HCT116 (cell line): ENCODE data around the gene SLC37A3. TPM values are rescaled to one million over a fixed set of nuclear protein-coding genes. Genes with fewer than 3 reads are reported as not detected.

Experiments
- ATAC-seq: fragments of 200-7000 bp; cut with Tn5 transposase; 2 replicates; pipeline ENCODE4 v1.9.1; 2020; ENCODE audit warnings: mild to moderate bottlenecking, moderate library complexity
- BruUV-seq: library from RNA; stranded (reverse); fragments of 400-500 nt; replicated peaks from 2 replicates; lab custom pipeline; 2021; lab: Mats Ljungman, UMichigan
- CTCF ChIA-PET: fragments of 300-600 bp; sonication (Branson Sonifier 250); formaldehyde crosslinking; loops from one replicate; lab custom pipeline; 2021; ENCODE audit warnings: antibody characterized with exemption; lab: Charles Lee
- POLR2A ChIA-PET: fragments of 300-600, 350-600 bp; sonication (Branson Sonifier 250); formaldehyde crosslinking; loops from one replicate; lab custom pipeline; 2021; ENCODE audit warnings: antibody characterized with exemption; lab: Charles Lee
- RAD21 ChIA-PET, 2 experiments: fragments of 300-600 bp; sonication (Branson Sonifier 250); formaldehyde crosslinking; loops; one replicate each; lab custom pipeline; 2023; ENCODE audit warnings: low total read pairs in 2 of 2; ENCODE audit not compliant: uncharacterized antibody in 2 of 2, unreplicated experiment in 2 of 2, low non-redundant PET in 1 of 2; lab: Charles Lee
- DNase-seq: peaks from one replicate; pipeline ENCODE4 v3.0.0-alpha.2; 2010; ENCODE audit warnings: low read depth, low spot score
- H2AFZ ChIP-seq: fragments of 200-600 bp; shearing (Covaris generic), sonication (generic); 2 replicates; pipeline ENCODE4 v1.6.1; 2017; ENCODE audit warnings: low read depth, mixed run types, mixed read lengths, antibody characterized with exemption, low read length; ENCODE audit not compliant: poor library complexity, severe bottlenecking
- H3K27ac ChIP-seq: 2 replicates; pipeline ENCODE4 v1.5.1; 2012; ENCODE audit warnings: low read depth, low read length
- H3K27me3 ChIP-seq: fragments of 200-600 bp; sonication (generic); 2 replicates; pipeline ENCODE4 v1.6.1; 2016; ENCODE audit warnings: mixed run types, low read length, mixed read lengths; ENCODE audit not compliant: insufficient read depth
- H3K36me3 ChIP-seq, 2 experiments: fragments of 200-500 bp in 1 of 2; fragments of 200-600 bp in 1 of 2; sonication (Bioruptor generic) in 1 of 2; sonication (generic) in 1 of 2; 2 replicates each; pipeline versions ENCODE4 v1.5.1 to v1.6.1; 2014 to 2016; ENCODE audit warnings: low read length in 2 of 2, inconsistent platforms in 1 of 2, mixed read lengths in 1 of 2, mixed run types in 1 of 2; ENCODE audit not compliant: insufficient read depth in 2 of 2, control insufficient read depth in 1 of 2
- H3K4me1 ChIP-seq, 2 experiments: fragments of 200-600 bp in 1 of 2; sonication (generic) in 1 of 2; 2 replicates each; pipeline versions ENCODE4 v1.5.1 to v1.6.1; 2012 to 2017; ENCODE audit warnings: low read length in 2 of 2, inconsistent platforms in 1 of 2, mild to moderate bottlenecking in 1 of 2, mixed read lengths in 1 of 2, mixed run types in 1 of 2, moderate library complexity in 1 of 2; ENCODE audit not compliant: insufficient read depth in 2 of 2, control insufficient read depth in 1 of 2
- H3K4me2 ChIP-seq: fragments of 200-600 bp; sonication (generic); 2 replicates; pipeline ENCODE4 v1.6.1; 2017; ENCODE audit warnings: mixed run types, low read length, mixed read lengths
- H3K4me3 ChIP-seq, 2 experiments: fragments of 200-600 bp in 1 of 2; sonication (generic) in 1 of 2; replicated peaks in 1 of 2; 2 replicates each; pipeline ENCODE4 v1.5.1; 2011 to 2016; ENCODE audit warnings: low read length in 2 of 2, control low read depth in 1 of 2, low read depth in 1 of 2, mild to moderate bottlenecking in 1 of 2, mixed read lengths in 1 of 2, mixed run types in 1 of 2
- H3K79me2 ChIP-seq: fragments of 200-600 bp; sonication (generic); 2 replicates; pipeline ENCODE4 v1.6.1; 2017; ENCODE audit warnings: mild to moderate bottlenecking, mixed run types, low read length, moderate library complexity, mixed read lengths; ENCODE audit not compliant: insufficient read depth
- H3K9ac ChIP-seq: fragments of 200-600 bp; sonication (generic); 2 replicates; pipeline ENCODE4 v1.6.1; 2016; ENCODE audit warnings: low read length, mixed read lengths
- H3K9me2 ChIP-seq: fragments of 200-600 bp; sonication (generic), shearing (Covaris generic); 2 replicates; pipeline ENCODE4 v1.6.1; 2017; ENCODE audit warnings: mixed run types, mild to moderate bottlenecking, moderate library complexity; ENCODE audit not compliant: insufficient read depth
- H3K9me3 ChIP-seq, 2 experiments: fragments of 200-500 bp in 1 of 2; fragments of 200-600 bp in 1 of 2; sonication (Bioruptor generic) in 1 of 2; sonication (generic) in 1 of 2; 2 replicates each; pipeline ENCODE4 v1.6.1; 2014 to 2017; ENCODE audit warnings: low read length in 2 of 2, mixed read lengths in 2 of 2, inconsistent platforms in 1 of 2, low read depth in 1 of 2, mild to moderate bottlenecking in 1 of 2, mixed run types in 1 of 2, moderate library complexity in 1 of 2; ENCODE audit not compliant: control insufficient read depth in 1 of 2, insufficient read depth in 1 of 2
- H4K20me1 ChIP-seq: fragments of 200-600 bp; sonication (generic), shearing (Covaris generic); 2 replicates; pipeline ENCODE4 v1.6.1; 2017; ENCODE audit warnings: mixed run types, mild to moderate bottlenecking, moderate library complexity; ENCODE audit not compliant: insufficient read depth
- ATF3 ChIP-seq: IDR thresholded peaks from 2 replicates; pipeline ENCODE4 v1.6.1; 2012
- CBX3 ChIP-seq: IDR thresholded peaks from 2 replicates; pipeline ENCODE4 v1.6.1; 2012; ENCODE audit warnings: low read depth
- EGR1 ChIP-seq: IDR thresholded peaks from 2 replicates; pipeline ENCODE4 v1.6.1; 2012; ENCODE audit warnings: low read depth
- EZH2 ChIP-seq: fragments of 200-600 bp; sonication (generic); IDR thresholded peaks from 2 replicates; pipeline ENCODE4 v1.6.1; 2017; ENCODE audit warnings: antibody characterized with exemption, mixed run types
- EZH2phosphoT487 ChIP-seq: fragments of 200-600 bp; IDR thresholded peaks from 2 replicates; pipeline ENCODE4 v1.6.1; 2018; ENCODE audit warnings: antibody characterized with exemption, borderline replicate concordance
- FOSL1 ChIP-seq: IDR thresholded peaks from 2 replicates; pipeline ENCODE4 v1.6.1; 2012; ENCODE audit warnings: low read depth
- MAX ChIP-seq: IDR thresholded peaks from 2 replicates; pipeline ENCODE4 v1.6.1; 2012
- SIN3A ChIP-seq: IDR thresholded peaks from 2 replicates; pipeline ENCODE4 v1.6.1; 2012; ENCODE audit warnings: low read depth
- SRF ChIP-seq: IDR thresholded peaks from 2 replicates; pipeline ENCODE4 v1.6.1; 2012; ENCODE audit warnings: low read depth
- YY1 ChIP-seq: IDR thresholded peaks from 2 replicates; pipeline ENCODE4 v1.6.1; 2011; ENCODE audit warnings: low read length, low read depth, moderate library complexity, mild to moderate bottlenecking; ENCODE audit not compliant: insufficient replicate concordance; ENCODE audit errors: extremely low read depth
- ZFX ChIP-seq: fragments of 450-650 bp; IDR thresholded peaks from 2 replicates; pipeline ENCODE4 v1.6.1; 2017
- ZNF274 ChIP-seq: fragments of 200-500 bp; sonication (Bioruptor generic); IDR thresholded peaks from 2 replicates; pipeline ENCODE4 v1.6.1; 2014; ENCODE audit warnings: mild to moderate bottlenecking, low read depth, low read length, inconsistent platforms
- intact Hi-C: fragments of 100-400 bp; cut with micrococcal nuclease; formaldehyde crosslinking; loops from 2 replicates; pipeline ENCODE4 v1.10.0; 2022
- total RNA-seq: library from RNA; stranded (reverse); gene quantifications from one replicate; pipeline ENCODE4 v1.2.1, GENCODE V29; 2021; ENCODE audit not compliant: unreplicated experiment

SLC37A3 gene
- total RNA-seq, 1 experiment from 2014 or later: 41.8 TPM

GRCh38 chr7:140285938-140286337, 112.4 kb downstream of the SLC37A3 start:
- Histone ChIP-seq H3K27me3 (no peaks in the 10 kb centered on the region), H3K4me2 (no peak overlapping the region), H3K4me1 (no peaks in the 10 kb centered on the region), H2AFZ (no peak overlapping the region), H3K4me3 (no peak overlapping the region), H3K9ac (no peak overlapping the region), H4K20me1 (no peaks in the 10 kb centered on the region), H3K36me3 (no peaks in the 10 kb centered on the region), H3K9me3 (no peaks in the 10 kb centered on the region), H3K27ac (no peak overlapping the region), H3K79me2 (no peaks in the 10 kb centered on the region), H3K9me2 (no peaks in the 10 kb centered on the region)
- DNase-seq (no peak), ATAC-seq (no peak)
- CTCF ChIA-PET: no interaction called here
- TF ChIP-seq EZH2 (no peak), MAX (no peak)
- RAD21 ChIA-PET: no interaction called here
- no TSS peak for BruUV-seq
- intact Hi-C loops: no loop called here
- POLR2A ChIA-PET: no interaction called here

GRCh38 chr7:140284062-140284461, 114.3 kb downstream of the SLC37A3 start:
- H3K9ac ChIP-seq: no peak overlapping the region
- no peaks in the 10 kb centered on the region for H3K79me2 ChIP-seq
- ATAC-seq (no peak), DNase-seq (no peak)
- H3K36me3 ChIP-seq: no peaks in the 10 kb centered on the region
- H3K4me3 ChIP-seq: no peak overlapping the region
- H3K27ac ChIP-seq: no peak overlapping the region
- ChIA-PET CTCF (no interaction called here), RAD21 (no interaction called here), POLR2A (no interaction called here)
- BruUV-seq: no TSS peak
- no peaks in the 10 kb centered on the region for H3K9me3 ChIP-seq
- H4K20me1 ChIP-seq: no peaks in the 10 kb centered on the region
- no peaks in the 10 kb centered on the region for H3K9me2 ChIP-seq
- H3K27me3 ChIP-seq: no peaks in the 10 kb centered on the region
- intact Hi-C loops: no loop called here
- H3K4me1 ChIP-seq: no peaks in the 10 kb centered on the region
- TF ChIP-seq CBX3: no peak
- TF ChIP-seq ZNF274: no peak
- TF ChIP-seq FOSL1: no peak
- no peak for TF ChIP-seq EGR1
- no peak for TF ChIP-seq SRF
- TF ChIP-seq ZFX: no peak
- no peak for TF ChIP-seq YY1
- TF ChIP-seq ATF3: no peak
- no peak for TF ChIP-seq SIN3A
- no peak for TF ChIP-seq EZH2phosphoT487
- H2AFZ ChIP-seq: no peak overlapping the region
- H3K4me2 ChIP-seq: no peak overlapping the region

Other genes starting within 250 kb of the SLC37A3 start
- 11.6 TPM for gene KDM7A, start 221.5 kb downstream of the SLC37A3 start, total RNA-seq
- gene RAB19, start 5.5 kb upstream of the SLC37A3 start, total RNA-seq: 2.6 TPM
- 95.0 TPM for gene MKRN1, start 81.0 kb upstream of the SLC37A3 start, total RNA-seq
- gene DENND2A, start 242.3 kb upstream of the SLC37A3 start, total RNA-seq: 0.12 TPM